ENCODE measurements around the gene IFI30. TPM values are rescaled to one million over a fixed set of nuclear protein-coding genes. Genes with fewer than 3 reads are reported as not detected.

The IFI30 gene
- total RNA-seq, 1 donor = 24.2 TPM

DNA sequence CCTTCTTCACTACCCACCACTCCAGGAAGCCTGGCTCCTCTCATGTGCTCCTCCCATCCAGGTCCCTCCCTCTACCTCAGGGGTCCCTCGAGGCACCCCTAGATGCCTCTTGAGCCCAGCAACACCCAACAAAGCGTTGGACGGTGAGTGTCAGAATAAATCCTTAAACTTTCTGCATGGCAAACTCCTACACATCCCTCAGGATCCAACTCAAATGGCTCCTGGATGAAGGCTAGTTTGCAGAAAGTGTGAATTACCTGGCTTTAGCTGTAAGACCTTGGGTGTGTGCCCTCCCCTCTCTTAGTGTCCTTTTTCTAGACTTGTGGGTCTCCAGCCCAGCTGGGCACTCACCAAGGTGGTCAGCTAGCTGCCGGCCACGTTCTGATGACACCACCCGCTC lies 24.8 kb downstream of the IFI30 start:
- DNase-seq (ENCODE audit: low read depth) = no peak
- H3K4me3 ChIP-seq (ENCODE audit: low read depth, low read length) = no peak overlapping the region
- TF ChIP-seq, protein P1, sequence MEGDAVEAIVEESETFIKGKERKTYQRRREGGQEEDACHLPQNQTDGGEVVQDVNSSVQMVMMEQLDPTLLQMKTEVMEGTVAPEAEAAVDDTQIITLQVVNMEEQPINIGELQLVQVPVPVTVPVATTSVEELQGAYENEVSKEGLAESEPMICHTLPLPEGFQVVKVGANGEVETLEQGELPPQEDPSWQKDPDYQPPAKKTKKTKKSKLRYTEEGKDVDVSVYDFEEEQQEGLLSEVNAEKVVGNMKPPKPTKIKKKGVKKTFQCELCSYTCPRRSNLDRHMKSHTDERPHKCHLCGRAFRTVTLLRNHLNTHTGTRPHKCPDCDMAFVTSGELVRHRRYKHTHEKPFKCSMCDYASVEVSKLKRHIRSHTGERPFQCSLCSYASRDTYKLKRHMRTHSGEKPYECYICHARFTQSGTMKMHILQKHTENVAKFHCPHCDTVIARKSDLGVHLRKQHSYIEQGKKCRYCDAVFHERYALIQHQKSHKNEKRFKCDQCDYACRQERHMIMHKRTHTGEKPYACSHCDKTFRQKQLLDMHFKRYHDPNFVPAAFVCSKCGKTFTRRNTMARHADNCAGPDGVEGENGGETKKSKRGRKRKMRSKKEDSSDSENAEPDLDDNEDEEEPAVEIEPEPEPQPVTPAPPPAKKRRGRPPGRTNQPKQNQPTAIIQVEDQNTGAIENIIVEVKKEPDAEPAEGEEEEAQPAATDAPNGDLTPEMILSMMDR (IDR thresholded peaks at IDR 0.05; ENCODE audit: insufficient read depth, low read depth, low read length) = no peak

DNA sequence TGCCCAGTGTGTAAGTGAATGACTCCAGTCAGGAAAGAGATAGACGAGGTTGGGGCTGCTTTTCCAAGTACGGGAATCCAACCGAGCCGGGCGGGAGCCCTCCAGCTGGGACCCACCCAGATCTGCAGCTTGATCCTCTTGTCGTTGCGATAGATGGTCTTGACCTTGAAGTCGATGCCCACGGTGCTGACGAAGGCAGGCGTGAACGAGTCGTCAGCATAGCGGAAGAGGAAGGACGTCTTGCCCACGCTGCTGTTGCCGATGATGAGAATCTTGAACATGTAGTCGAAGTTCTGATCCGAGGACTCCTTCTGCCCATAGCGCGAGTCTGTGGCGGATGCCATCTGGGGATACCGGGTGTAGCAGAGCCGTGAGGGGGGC lies 28.8 kb downstream of the IFI30 start:
- no peak overlapping the region for H3K4me3 ChIP-seq (ENCODE audit: low read depth, low read length)
- DNase-seq (ENCODE audit: low read depth) = no peak
- TF ChIP-seq, protein P1 (IDR thresholded peaks at IDR 0.05; ENCODE audit: insufficient read depth, low read depth, low read length) = no peak

GRCh38 chr19:18202778-18203407 lies 29.3 kb downstream of the IFI30 start:
- DNase-seq (ENCODE audit: low read depth) = no peak
- H3K4me3 ChIP-seq (ENCODE audit: low read depth, low read length) = peak overlapping the region; percentile 70
- TF ChIP-seq, protein P1 (IDR thresholded peaks at IDR 0.05; ENCODE audit: insufficient read depth, low read depth, low read length) = peak; percentile 38

DNA sequence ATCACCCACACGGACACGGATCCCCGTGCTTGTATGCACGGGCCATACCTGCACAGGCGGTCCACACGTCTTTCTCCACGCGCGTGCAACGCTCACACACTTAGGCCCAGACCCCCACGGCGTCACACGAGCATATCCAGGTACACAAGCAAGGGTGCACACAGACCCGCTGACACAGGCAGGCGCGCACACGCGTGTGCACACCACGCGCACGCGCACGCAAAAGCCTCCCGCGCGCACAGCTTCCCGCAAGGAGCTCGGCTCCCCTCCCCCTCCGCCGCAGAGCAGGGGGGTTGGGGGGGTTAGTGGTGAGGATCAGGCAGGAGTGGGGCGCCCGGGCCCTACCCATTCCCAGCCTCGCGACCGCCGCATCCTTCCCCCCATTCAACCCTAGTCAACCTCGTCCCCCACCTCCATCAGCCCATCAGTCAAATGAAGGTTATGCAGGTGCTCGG lies 29.8 kb downstream of the IFI30 start:
- TF ChIP-seq, protein P1 (IDR thresholded peaks at IDR 0.05; ENCODE audit: insufficient read depth, low read depth, low read length) = no peak
- H3K4me3 ChIP-seq (ENCODE audit: low read depth, low read length) = peak overlapping the region; percentile 70
- DNase-seq (ENCODE audit: low read depth) = no peak

- peak; percentile 100 for DNase-seq (ENCODE audit: low read depth)
- peak within 1 kb of the TSS; percentile 86 for H3K4me3 ChIP-seq (ENCODE audit: low read depth, low read length)
- TF ChIP-seq, protein P1 (IDR thresholded peaks at IDR 0.05; ENCODE audit: insufficient read depth, low read depth, low read length) = no peak
Measured at GRCh38 chr19:18203863-18204393, 30.3 kb downstream of the IFI30 start, which contains the start of gene RAB3A. TSS of gene RAB3A (minus strand) at chr19:18204042. CDS start at chr19:18202740, 1,302 bp downstream.

GRCh38 chr19:18204394-18205199 lies 31.0 kb downstream of the IFI30 start:
- TF ChIP-seq, protein P1 (IDR thresholded peaks at IDR 0.05; ENCODE audit: insufficient read depth, low read depth, low read length) = no peak
- no peak for DNase-seq (ENCODE audit: low read depth)
- H3K4me3 ChIP-seq (ENCODE audit: low read depth, low read length) = peak overlapping the region; percentile 86
